Measurements from ENCODE around the gene MUC7.

Gene MUC7

DNA sequence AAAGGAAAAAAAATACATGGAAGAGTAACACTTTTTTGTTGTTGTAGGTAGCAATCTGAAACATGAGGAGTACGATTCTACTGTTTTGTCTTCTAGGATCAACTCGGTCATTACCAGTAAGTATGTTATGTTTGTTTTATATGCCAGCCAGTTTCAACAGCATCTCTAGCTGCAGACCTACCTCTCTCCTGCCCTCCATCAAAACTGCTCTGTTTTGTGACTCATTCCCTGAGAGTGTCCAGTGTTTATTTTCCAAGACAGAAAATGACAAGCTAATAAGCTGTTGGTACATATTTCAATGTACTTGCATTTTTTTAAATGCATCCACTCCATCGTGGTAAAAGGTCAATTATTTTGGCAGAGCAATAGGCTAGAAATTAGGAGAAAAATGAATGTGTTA, 46.7 kb downstream of the MUC7 start:
- Histone ChIP-seq H3K27me3 (ENCODE audit: insufficient read depth, poor library complexity, severe bottlenecking) (no peaks in the 10 kb centered on the region), H3K27ac (replicated peaks) (no peak overlapping the region), H3K4me3 (replicated peaks; ENCODE audit: insufficient read depth, low read length) (no peak overlapping the region)
- no peak for DNase-seq (ENCODE audit: low read depth in 1 of 2, low spot score in 1 of 2)
- TF ChIP-seq GABPA (IDR thresholded peaks at IDR 0.05; ENCODE audit: low read depth) = no peak
- TF ChIP-seq CTCF (IDR thresholded peaks at IDR 0.05; ENCODE audit: insufficient read depth, low read length) = no peak
- no peak for TF ChIP-seq SPI1 (IDR thresholded peaks at IDR 0.05; ENCODE audit: borderline replicate concordance, low read depth)
- no peak for TF ChIP-seq REST (IDR thresholded peaks at IDR 0.05; ENCODE audit: insufficient replicate concordance, low read depth)
- no peak for TF ChIP-seq POLR2AphosphoS5 (IDR thresholded peaks at IDR 0.05; ENCODE audit: low read depth)

GRCh38 chr4:70522626-70523025, 50.6 kb downstream of the MUC7 start:
- Histone ChIP-seq H3K4me3 (replicated peaks; ENCODE audit: insufficient read depth, low read length) (no peak overlapping the region), H3K27ac (replicated peaks) (no peak overlapping the region), H3K27me3 (ENCODE audit: insufficient read depth, poor library complexity, severe bottlenecking) (no peaks in the 10 kb centered on the region)
- TF ChIP-seq GABPA (IDR thresholded peaks at IDR 0.05; ENCODE audit: low read depth) (no peak), REST (IDR thresholded peaks at IDR 0.05; ENCODE audit: insufficient replicate concordance, low read depth) (no peak), SPI1 (IDR thresholded peaks at IDR 0.05; ENCODE audit: borderline replicate concordance, low read depth) (no peak), CTCF (IDR thresholded peaks at IDR 0.05; ENCODE audit: insufficient read depth, low read length) (no peak), POLR2AphosphoS5 (IDR thresholded peaks at IDR 0.05; ENCODE audit: low read depth) (no peak)
- no peak for DNase-seq (ENCODE audit: low read depth in 1 of 2, low spot score in 1 of 2)

DNA sequence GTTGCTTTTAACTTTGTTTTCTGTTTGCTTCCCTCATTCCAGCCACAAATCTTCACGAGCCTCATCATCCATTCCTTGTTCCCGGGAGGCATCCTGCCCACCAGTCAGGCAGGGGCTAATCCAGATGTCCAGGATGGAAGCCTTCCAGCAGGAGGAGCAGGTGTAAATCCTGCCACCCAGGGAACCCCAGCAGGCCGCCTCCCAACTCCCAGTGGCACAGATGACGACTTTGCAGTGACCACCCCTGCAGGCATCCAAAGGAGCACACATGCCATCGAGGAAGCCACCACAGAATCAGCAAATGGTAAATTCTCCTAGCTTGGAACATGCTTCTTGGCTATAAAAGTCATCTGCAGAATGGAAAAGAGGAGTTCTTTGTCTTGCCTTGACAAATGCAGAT, 59.0 kb downstream of the MUC7 start:
- no peak for DNase-seq (ENCODE audit: low read depth in 1 of 2, low spot score in 1 of 2)
- TF ChIP-seq SPI1 (IDR thresholded peaks at IDR 0.05; ENCODE audit: borderline replicate concordance, low read depth) (no peak), POLR2AphosphoS5 (IDR thresholded peaks at IDR 0.05; ENCODE audit: low read depth) (no peak), GABPA (IDR thresholded peaks at IDR 0.05; ENCODE audit: low read depth) (no peak), CTCF (IDR thresholded peaks at IDR 0.05; ENCODE audit: insufficient read depth, low read length) (no peak), REST (IDR thresholded peaks at IDR 0.05; ENCODE audit: insufficient replicate concordance, low read depth) (no peak)
- H3K27ac ChIP-seq (replicated peaks) = no peak overlapping the region
- H3K4me3 ChIP-seq (replicated peaks; ENCODE audit: insufficient read depth, low read length) = no peak overlapping the region
- H3K27me3 ChIP-seq (ENCODE audit: insufficient read depth, poor library complexity, severe bottlenecking) = no peaks in the 10 kb centered on the region

Measured in HL-60 (cell line).